ENCODE data around the gene CCDC102B.
"Not testable (repeated sequence)": the region's sequence is repeated elsewhere in the genome, so short reads cannot be mapped to it uniquely, and the experiment has no call there.

The CCDC102B gene

DNA sequence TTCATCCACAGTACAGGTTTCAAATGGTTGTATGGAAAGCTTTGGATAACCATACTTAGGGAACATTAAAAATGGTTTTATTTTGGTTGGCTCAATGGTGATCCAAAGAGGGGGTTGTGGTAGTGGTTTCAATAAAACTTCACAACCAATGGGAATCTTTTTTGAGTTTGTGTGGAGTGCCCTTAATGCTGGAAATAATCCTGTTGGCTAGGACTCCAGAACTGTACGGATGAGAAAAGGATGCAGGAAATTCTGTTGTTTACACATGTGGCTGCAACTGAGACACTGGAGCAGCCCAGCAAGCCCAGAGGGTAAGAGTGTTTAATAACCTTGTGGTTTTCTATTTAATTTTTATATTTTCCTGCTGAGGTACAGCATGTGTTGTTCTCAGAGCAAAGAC is at the start of gene CCDC102B:
Gene CCDC102B (plus strand): TSS at position 210 of the 400 bp plus-strand sequence. CDS start 38,684 bp downstream, outside the sequence.
- no peak for DNase-seq

DNA sequence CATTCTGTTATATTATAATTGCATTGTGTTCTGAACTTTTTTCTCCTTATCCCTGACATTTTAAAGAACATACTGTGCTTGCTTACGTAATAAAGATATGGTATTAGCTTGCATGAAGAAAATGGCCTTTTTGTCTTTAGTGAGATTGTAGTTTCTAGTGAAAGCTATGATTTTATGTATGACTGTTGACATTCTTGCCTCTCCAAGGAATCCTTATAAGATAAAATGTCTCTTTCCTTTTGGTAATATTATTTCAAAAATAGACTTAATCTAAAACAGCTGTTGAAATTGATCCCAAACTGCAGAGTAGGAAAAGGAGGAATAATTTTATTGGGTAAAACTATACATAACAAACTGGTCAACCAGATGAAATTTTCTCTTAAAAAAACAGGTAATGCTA is 40.8 kb upstream of the CCDC102B start:
- DNase-seq: no peak

DNA sequence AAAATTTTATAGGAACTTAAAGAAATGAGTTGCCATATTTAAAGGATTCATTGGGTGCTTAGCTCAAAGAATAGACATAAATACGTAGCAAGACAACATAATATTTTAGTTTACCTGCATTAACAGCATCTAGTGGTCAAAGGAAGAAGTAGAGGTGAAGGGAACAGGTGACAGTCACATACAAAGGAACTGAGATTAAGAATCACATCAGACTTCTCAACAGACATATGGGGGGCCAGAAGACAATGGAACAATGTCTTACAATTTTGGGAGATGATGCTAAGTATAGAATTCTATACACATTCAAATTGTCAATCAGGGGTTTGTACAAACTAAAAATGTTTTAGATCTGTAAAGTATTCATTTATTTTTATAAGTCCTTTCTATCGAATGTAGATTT is 38.6 kb upstream of the CCDC102B start:
- peak; percentile 17 for DNase-seq

DNA sequence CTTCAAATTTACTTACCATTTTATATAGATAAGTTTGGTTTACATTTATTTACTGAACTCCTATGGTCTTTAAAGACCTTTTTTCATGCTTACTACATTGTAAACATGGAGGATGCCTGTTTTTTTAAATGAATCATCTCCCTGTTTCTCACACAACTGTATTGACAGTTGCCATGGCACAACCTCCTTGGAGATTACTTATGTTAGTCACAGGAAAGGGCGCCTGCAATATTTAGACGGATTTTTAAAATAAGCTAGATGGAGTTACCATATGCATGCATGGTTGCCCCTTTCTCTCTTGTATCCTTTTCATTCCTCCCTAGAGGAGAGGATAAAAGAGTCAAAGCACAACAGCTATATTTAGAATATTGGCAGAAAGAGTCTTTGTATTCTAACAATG is 34.8 kb upstream of the CCDC102B start:
- DNase-seq: no peak

DNA sequence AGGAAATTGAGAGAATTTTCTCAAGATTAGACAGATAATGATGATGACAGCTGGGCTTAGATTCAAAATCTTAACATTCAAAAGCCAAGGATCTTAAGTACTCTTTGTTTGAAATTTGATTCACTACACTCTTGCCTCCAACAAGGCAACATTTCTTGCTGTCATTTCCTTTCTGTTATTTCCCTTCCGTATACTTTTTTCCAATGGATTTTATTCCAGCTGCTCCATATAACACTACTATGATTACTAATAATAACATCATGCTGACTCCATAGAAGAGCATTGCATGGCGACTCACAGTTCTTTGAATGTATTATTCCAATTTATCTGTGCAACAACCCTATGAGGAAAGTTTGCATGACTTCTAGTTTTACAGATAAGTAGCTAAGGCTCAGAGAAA is 33.9 kb upstream of the CCDC102B start:
- DNase-seq: no peak

DNA sequence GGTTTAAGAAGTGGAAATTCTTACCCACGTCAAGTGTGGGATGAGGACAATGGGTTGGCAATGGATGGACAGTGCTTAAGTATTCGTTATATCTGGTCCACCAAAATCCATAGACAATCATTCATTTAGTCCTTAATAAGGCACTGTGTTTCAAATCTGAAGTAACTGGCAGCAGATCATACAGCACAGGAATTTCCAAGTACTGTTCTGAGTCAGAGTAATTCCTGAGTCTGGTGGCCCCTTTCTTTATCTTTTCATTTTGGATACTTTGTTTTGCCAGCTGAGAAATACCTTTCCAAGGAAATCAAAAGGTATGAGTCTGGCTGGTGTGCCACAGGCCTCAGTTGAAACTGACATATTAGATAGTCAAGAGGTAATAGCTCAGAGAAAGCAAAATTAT is 31.4 kb upstream of the CCDC102B start:
- DNase-seq: no peak

DNA sequence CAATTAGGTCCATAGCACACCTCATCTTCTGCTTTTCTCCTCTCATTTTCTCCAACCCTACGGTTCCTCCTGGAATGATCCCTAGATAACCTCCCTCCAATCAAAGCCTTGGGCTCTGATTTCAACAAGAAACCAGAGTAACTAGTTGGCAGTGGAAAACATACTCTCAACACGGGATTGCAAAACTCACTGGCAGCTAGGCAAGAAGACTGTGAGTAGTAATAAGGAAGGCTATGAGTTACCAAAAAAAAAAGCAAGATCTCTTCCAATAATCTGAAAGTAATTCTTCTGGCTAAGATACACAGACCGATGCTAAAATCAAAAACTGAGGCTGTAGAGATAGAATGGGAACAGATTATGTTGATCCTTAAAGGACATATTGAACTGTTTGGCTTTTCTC is 28.4 kb upstream of the CCDC102B start:
- DNase-seq: no peak

DNA sequence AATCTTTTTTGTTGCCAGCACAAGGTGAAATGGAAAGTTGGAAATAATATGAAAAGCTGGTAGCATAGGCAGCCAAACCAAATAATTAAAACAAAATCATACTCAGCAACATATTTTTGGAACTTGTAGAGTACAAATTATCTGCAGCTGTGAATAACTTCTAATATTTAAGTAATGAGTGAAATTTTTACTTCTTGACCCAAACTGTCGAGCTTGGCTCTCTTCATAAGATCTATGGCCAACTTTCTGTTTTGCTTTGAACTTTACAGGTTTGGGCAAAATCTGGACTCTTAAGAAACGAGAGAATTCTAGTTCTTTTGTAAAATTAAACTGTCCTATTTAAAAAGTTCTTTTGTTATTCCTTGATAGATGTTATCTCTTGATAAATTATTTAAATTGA is 25.6 kb upstream of the CCDC102B start:
- DNase-seq: no peak

DNA sequence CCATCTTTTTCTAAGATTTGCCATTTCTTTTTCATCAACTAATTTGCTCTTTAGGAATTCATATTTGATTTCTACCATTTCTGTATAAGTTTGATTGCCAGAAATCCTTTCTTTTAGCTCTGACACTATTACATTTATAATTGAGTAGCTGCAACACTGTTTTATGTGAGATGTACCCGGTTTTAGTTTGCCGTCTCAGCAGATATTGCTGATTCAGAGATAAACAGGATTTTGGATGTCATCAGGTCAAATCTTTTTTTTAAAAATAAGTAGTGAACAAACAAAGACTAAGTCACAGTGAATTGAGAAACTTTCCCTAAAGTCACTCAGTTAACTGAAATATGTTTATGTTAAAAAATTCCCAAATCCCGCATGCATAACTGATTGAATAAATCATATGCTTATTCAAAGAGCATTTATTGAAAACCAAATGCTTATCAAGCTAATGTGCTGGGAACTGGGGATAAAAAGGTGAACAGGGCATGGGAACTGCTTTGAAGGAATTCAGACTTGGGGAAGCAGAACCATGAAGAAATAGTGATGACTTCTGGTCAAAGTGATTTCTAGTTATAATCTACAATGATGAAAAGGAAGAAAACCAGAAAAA is 19.5 kb upstream of the CCDC102B start:
- no peak for DNase-seq

DNA sequence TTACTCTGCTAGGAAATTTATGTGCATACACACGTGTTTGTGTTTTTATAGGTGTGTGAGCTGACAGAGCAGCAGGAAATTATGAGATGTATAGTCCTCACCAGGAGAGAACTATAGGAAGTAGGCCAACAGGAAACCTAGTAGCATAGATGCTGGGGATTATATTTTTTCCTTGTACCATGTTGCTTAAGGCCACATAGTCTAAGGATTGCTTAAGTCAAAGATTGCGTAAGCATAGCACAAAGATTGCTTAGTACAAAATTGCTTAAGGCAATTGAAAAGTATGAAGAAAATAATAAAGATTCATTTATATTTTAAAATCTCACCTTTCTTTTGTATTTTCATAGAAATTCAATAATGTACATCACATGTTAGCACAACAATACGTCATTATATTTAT is 18.7 kb upstream of the CCDC102B start:
- peak; percentile 56 for DNase-seq

DNA sequence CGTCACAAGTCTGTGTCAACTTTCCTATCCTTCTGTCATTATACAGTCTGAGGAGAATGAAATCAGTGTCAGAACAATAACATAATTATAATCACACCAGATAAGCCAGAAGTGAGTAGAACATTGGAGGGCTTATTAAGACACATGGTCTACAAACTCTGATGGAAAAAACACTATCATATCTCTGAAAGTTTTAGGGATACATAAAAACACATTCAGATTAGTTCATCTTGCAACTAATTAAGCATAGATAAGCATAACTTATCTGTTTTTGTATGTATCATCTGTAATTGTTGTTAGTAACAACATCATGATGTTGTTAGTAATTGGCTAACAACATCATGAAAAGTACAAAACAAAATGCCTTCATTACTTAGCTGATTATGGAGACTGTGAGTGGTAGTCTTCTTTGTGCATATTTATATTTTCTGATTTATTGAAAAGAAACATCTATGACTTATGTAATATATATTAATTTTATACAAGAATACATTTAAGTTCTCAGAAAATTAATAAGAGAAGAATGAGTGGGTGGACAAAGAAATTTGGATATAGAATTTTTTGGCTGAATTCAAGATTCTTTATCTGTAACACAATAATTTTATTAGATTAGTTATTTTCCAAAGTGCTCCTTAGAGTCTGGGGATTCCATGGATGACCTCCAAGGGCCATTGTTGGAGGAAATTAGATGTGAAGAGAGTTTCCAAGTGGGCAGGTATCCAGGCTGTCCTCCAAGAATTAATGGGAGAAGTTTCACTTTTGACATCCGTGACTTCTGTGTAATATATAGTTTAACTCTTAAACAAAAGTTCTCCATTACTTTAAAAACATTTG is 16.9 kb upstream of the CCDC102B start:
- no peak for DNase-seq

DNA sequence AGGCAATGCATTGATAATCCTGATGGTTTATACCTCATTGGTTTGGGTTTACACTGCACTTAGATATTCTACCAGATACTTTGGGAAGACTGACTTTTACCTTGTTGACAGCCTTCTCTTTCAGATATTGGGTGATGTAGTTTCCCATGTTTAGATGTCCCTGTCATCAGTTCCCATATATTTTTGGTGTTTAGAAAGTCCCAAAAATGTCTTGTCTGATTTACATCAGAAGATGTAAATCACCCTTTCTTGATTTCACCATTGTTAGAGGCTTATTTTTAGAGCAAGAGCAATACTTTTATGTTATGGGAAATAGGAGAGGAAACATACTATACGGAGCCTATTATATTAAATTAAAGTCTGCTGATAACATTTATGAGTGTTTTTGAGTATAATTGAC is 14.4 kb upstream of the CCDC102B start:
- DNase-seq: no peak

DNA sequence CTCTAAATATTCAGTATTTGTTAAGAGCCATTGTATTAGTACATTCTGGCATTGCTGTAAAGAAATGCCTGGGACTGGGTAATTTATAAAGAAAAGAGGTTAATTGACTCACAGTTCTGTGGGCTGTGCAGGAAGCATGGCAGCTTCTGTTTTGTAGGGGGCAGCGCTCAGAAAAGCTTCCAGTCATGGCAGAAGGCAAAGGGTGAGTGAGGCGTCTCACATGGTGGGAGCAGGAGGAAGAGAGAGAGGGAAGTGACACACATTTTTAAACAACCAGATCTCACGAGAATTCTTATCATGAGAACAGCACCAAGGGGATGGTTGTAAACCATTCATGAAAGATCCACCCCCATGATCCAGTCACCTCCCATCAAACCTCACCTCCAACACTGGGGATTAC is 13.8 kb upstream of the CCDC102B start:
- DNase-seq: peak; percentile 77

DNA sequence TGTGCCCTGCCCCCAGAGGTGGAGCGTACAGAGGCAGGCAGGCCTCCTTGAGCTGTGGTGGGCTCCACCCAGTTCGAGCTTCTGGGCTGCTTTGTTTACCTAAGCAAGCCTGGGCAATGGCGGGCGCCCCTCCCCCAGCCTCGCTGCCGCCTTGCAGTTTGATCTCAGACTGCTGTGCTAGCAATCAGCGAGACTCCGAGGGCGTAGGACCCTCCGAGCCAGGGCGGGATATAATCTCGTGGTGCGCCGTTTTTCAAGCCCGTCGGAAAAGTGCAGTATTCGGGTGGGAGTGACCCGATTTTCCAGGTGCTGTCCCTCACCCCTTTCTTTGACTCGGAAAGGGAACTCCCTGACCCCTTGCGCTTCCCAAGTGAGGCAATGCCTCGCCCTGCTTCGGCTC is 7.6 kb upstream of the CCDC102B start:
- DNase-seq: not testable (repeated sequence)

DNA sequence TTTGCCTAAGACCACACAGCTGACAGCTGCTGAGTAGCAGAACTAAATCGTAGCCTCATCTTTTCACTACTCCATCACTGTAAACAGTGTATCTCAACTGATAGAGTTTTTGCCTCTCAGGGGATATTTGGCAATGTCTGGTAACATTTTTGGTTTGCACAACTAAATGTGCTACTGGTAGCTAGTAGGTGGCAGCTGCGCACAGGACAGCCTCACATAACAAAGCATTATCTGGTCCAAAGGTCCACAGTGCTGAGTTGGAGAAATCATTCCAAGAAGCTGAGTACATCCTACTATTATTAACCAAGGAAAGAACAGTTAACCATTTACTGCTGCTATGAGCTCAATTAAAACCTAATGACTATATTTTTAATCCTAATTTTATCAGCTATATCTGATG is 6.1 kb upstream of the CCDC102B start:
- DNase-seq: no peak

DNA sequence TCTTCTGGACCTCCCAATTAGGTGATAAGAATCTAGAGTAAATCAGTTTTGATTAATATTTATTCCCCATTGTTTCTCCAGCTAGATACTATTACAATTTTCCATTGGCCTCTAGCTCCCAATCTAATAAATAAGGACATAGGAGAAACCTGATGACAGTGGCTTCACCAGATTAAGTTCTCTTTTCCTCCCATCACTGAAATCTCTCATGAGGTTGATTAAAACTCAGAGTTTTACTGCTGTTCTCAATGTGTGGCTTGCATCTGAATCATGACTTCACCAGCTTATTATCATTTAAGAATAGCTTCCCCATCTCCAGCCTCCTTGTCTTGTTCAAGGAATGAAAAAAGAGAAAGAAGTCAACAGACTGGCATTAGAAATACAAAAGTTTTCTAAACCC is 3.9 kb upstream of the CCDC102B start:
- no peak for DNase-seq

DNA sequence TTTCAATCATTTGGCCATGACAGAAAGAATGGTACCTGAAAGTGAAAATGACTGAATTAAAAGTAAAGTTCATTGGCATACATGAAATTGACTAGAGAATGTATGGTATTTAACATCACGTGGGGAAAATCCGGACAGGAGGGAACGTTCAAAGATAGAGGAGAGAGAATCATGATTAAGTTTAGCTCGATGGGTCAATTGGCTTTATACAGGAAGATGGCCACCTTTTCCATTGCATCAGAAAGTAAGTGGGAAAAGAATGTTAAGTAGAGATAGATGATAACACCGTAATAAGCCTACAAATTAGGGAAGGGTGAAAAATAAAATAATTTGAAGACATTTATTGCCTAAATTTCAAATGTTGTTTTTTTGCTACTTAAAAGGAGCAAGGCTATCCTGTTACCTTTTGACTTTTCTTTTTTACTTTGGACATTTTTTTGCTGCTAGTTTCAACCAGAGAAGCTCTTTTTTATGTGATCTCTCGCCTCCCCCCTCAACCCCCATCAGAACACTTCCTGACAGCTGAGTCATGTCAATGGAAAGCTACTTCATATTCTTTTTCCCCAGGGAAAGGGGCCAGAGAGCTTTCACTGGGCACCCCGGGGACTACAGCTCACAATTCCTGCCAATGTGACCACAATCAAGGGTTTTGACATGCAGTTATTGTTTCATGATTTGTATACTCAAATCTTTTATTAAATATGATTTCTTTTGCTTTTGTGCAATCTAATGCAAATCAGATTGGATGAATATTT is 767 bp upstream of the CCDC102B start:
- no peak for DNase-seq

DNA sequence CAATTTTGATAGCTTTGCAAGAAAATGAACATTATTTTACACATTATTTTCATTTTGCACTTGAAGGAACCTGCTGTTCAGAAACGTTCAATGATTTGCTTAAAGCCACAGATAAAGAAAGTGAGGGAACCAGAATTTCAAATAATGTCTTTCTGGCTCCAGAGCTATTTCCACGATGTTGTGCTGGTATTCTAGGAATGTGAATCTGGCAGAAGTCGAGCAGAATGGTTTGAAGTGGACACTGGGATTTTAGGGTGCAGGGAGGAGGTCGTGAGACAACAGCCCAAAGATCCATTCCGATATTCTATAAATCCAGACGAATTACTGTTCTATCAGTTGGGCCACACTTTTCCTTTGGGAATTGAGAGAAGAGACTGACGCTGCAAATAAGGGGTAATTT is 2.2 kb downstream of the CCDC102B start:
- no peak for DNase-seq

DNA sequence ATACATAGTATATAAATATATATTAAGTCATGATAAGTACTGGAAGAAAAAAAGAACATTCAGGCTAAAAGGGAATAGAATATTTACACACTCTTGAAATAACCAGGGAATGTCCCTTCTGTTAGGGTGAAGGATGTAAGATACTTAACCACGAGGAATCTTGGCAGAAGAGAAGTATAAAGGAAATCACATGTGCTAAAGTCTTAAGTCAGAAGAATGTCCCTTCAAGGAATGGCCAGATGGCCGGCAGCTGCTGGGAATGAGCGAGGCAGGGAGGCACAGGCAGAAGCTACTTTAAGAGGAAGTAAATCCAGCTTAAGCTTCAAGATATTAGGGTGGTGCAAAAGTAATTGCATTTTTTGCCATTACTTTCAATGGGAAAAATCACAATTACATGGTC is 5.5 kb downstream of the CCDC102B start:
- no peak for DNase-seq

DNA sequence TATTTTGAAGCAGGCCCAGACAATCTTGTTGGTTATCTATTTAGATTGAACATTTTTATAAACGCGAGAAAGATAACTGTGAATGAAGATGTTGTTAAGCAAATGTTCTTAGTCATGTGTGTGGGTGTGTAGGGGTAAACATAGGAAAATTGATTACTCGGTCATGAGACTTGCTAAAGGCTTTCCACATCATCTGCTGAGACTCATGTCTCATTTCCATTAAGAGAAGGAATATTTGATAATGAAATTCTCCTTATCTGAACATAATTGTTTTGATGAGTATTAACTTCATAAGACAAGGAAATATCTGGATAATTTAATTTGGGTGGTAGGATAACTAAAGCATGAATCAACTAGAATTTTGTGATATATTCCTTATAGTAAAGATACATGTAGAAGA is 19.7 kb downstream of the CCDC102B start:
- DNase-seq: peak; percentile 17

DNA sequence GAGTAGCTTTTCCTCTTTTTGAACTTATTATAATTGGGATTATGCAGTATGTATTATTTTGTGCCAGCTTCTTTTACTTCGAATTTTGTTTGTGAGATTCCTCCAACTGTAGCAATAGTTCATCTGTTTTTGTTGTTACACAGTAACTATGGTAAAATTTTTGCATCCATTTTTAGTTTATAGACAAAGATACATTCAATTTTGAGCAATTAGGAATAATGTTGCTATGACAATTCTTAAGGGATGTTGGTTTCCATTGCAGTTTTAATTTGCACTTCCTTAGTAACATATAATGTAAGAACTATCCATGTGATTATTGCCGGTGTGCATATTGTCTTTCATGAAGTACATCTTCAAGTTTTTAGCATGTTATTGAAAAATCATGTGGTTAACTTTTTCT is 20.7 kb downstream of the CCDC102B start:
- DNase-seq: no peak

DNA sequence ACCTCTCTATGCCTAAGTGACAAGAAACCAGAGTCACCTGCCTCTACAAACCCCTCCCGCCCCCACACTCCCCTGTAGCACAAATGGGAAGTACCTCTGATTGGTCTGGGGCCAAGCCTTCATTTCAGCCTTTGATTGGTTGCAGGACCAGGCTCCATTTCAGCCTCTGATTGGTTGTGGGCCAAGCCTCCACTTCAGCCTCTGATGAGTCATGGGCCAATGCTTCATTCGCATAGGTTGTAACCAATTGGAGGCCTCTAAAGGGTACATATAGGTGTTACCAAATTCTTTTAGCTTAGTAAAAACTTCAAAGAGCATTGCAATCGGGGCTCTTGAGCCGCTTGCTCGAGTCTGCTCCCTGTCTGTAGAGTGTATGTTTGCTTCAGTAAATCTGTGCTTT is 25.0 kb downstream of the CCDC102B start:
- peak; percentile 23 for DNase-seq

DNA sequence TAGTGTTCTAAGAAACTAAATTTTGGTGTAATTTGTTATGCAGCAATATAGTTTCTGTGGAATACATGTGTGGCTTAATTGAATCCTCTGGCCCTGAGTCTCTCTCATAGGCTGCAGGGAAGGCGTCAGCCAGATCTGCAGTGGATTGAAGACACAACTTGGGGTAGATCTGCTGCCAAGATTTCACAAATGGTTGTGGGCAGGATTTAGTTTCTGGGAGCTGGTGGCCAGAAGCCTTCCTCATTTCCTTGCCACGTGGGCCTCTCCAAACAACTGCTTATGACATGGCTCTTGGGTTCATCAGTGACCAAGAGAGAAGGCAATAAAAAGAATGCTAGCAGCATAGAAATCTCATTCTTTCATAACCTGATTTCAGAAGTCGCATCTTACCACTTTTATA is 28.2 kb downstream of the CCDC102B start:
- peak; percentile 31 for DNase-seq
